Hepatocyte (in vitro differentiated cells): ENCODE data around the gene TTC28. TPM values are rescaled to one million over a fixed set of nuclear protein-coding genes. Genes with fewer than 3 reads are reported as not detected.

Source experiments
- DNase-seq: peaks from one replicate; pipeline ENCODE4 v3.0.0-alpha.2; 2016; ENCODE audit warnings: low spot score
- H2AFZ ChIP-seq: fragments of 200-600 bp; sonication (generic); 2 replicates; pipeline ENCODE4 v1.6.0; 2016; ENCODE audit warnings: antibody characterized with exemption, mild to moderate bottlenecking
- H3K27ac ChIP-seq: fragments of 200-600 bp; sonication (generic); 2 replicates; pipeline ENCODE4 v1.5.1; 2016; ENCODE audit warnings: mild to moderate bottlenecking
- H3K27me3 ChIP-seq: fragments of 200-600 bp; sonication (generic); 2 replicates; pipeline ENCODE4 v1.6.1; 2016
- H3K36me3 ChIP-seq: fragments of 200-600 bp; sonication (generic); replicated peaks from 2 replicates; pipeline ENCODE4 v1.5.1; 2016; ENCODE audit warnings: low read depth; ENCODE audit not compliant: insufficient read depth
- H3K4me1 ChIP-seq: fragments of 200-600 bp; sonication (generic); 2 replicates; pipeline ENCODE4 v1.5.1; 2016; ENCODE audit warnings: mild to moderate bottlenecking, moderate library complexity; ENCODE audit not compliant: insufficient read depth
- H3K4me2 ChIP-seq: fragments of 200-600 bp; sonication (generic); 2 replicates; pipeline ENCODE4 v1.6.0; 2016
- H3K4me3 ChIP-seq: fragments of 200-600 bp; sonication (generic); 2 replicates; pipeline ENCODE4 v1.5.1; 2016; ENCODE audit warnings: mild to moderate bottlenecking
- H3K79me2 ChIP-seq: fragments of 200-600 bp; sonication (generic); 2 replicates; pipeline ENCODE4 v1.6.0; 2017; ENCODE audit warnings: mild to moderate bottlenecking
- H3K9me2 ChIP-seq: fragments of 200-600 bp; sonication (generic); replicated peaks from 2 replicates; pipeline ENCODE4 v1.6.0; 2017; ENCODE audit warnings: mild to moderate bottlenecking; ENCODE audit not compliant: insufficient read depth
- H3K9me3 ChIP-seq: fragments of 200-600 bp; sonication (generic); 2 replicates; pipeline ENCODE4 v1.5.1; 2016; ENCODE audit warnings: low read depth, mild to moderate bottlenecking
- H4K20me1 ChIP-seq: fragments of 200-600 bp; sonication (generic); 2 replicates; pipeline ENCODE4 v1.6.0; 2016; ENCODE audit warnings: mild to moderate bottlenecking; ENCODE audit not compliant: insufficient read depth, poor library complexity, severe bottlenecking
- CTCF ChIP-seq: fragments of 200-600 bp; sonication (generic); IDR thresholded peaks from 2 replicates; pipeline ENCODE4 v1.5.1; 2016; ENCODE audit warnings: antibody characterized with exemption, mild to moderate bottlenecking; ENCODE audit not compliant: poor library complexity
- EZH2 ChIP-seq: fragments of 200-600 bp; sonication (generic); IDR thresholded peaks from 2 replicates; pipeline ENCODE4 v1.6.1; 2016; ENCODE audit warnings: antibody characterized with exemption, mild to moderate bottlenecking, borderline replicate concordance
- EZH2phosphoT487 ChIP-seq: fragments of 200-600 bp; sonication (generic); IDR thresholded peaks from one replicate; pipeline ENCODE4 v1.6.1; 2018; ENCODE audit warnings: antibody characterized with exemption, mild to moderate bottlenecking, low read depth, moderate library complexity; ENCODE audit not compliant: unreplicated experiment, severe bottlenecking
- WGBS: methylation state at CpG from one replicate; pipeline ENCODE4 v1.1.6; 2016; ENCODE audit warnings: low lambda C conversion rate; ENCODE audit errors: missing lambda C conversion rate; 5-methylcytosine and 5-hydroxymethylcytosine counted together
- polyA plus RNA-seq: library from polyadenylated mRNA; unstranded; fragments of >200 nt; fragmentation: Nextera tagmentation; extraction: Ambion mirVana; gene quantifications from 2 replicates; pipeline ENCODE4 v1.2.1, GENCODE V29; 2016
- total RNA-seq: library from RNA; depleted of rRNA; stranded (reverse); fragments of >200 nt; gene quantifications from 2 replicates; pipeline ENCODE4 v1.2.3, GENCODE V29; 2014

Gene TTC28
- total and polyA plus RNA-seq, 2 experiments from 2014 or later, result 14.7 to 30.4 TPM

- no peak overlapping the region for H3K4me2 ChIP-seq
- no peaks in the 10 kb centered on the region for H3K4me1 ChIP-seq
- no peaks in the 10 kb centered on the region for H3K79me2 ChIP-seq
- H3K9me3 ChIP-seq, result no peaks in the 10 kb centered on the region
- WGBS, result 98% methylated on average over 19 of the region's 20 CpGs
- TF ChIP-seq EZH2phosphoT487 (no peak), EZH2 (no peak), CTCF (no peak)
- no peaks in the 10 kb centered on the region for H4K20me1 ChIP-seq
- no peaks in the 10 kb centered on the region for H3K27me3 ChIP-seq
- no peak overlapping the region for H2AFZ ChIP-seq
- H3K27ac ChIP-seq, result no peak overlapping the region
- no peak overlapping the region for H3K4me3 ChIP-seq
- H3K9me2 ChIP-seq, result no peaks in the 10 kb centered on the region
- no peak for DNase-seq
- no peaks in the 10 kb centered on the region for H3K36me3 ChIP-seq
Observed at GRCh38 chr22:27982630-27983180, 696.9 kb downstream of the TTC28 start.

GRCh38 chr22:27982106-27982505 lies 697.5 kb downstream of the TTC28 start:
- WGBS, result 98% methylated on average over 15 of the region's 15 CpGs
- H3K36me3 ChIP-seq, result no peaks in the 10 kb centered on the region
- DNase-seq, result no peak
- H4K20me1 ChIP-seq, result no peaks in the 10 kb centered on the region
- no peaks in the 10 kb centered on the region for H3K4me1 ChIP-seq
- TF ChIP-seq EZH2phosphoT487 (no peak), CTCF (no peak), EZH2 (no peak)
- no peaks in the 10 kb centered on the region for H3K9me2 ChIP-seq
- H3K9me3 ChIP-seq, result no peaks in the 10 kb centered on the region
- H2AFZ ChIP-seq, result no peak overlapping the region
- no peak overlapping the region for H3K4me2 ChIP-seq
- no peak overlapping the region for H3K27ac ChIP-seq
- no peaks in the 10 kb centered on the region for H3K27me3 ChIP-seq
- H3K4me3 ChIP-seq, result no peak overlapping the region
- no peaks in the 10 kb centered on the region for H3K79me2 ChIP-seq

- TF ChIP-seq EZH2phosphoT487, result no peak
- no peak for TF ChIP-seq CTCF
- no peak for TF ChIP-seq EZH2
- no peaks in the 10 kb centered on the region for H3K27me3 ChIP-seq
- no peak overlapping the region for H3K27ac ChIP-seq
- 71% methylated on average over 7 of the region's 7 CpGs for WGBS
- H3K79me2 ChIP-seq, result no peaks in the 10 kb centered on the region
- no peaks in the 10 kb centered on the region for H3K9me3 ChIP-seq
- H3K4me1 ChIP-seq, result no peaks in the 10 kb centered on the region
- no peak overlapping the region for H3K4me2 ChIP-seq
- DNase-seq, result no peak
- no peak overlapping the region for H2AFZ ChIP-seq
- no peaks in the 10 kb centered on the region for H4K20me1 ChIP-seq
- H3K36me3 ChIP-seq, result no peaks in the 10 kb centered on the region
- H3K9me2 ChIP-seq, result no peaks in the 10 kb centered on the region
- H3K4me3 ChIP-seq, result no peak overlapping the region
Observed at GRCh38 chr22:27980424-27981148, 699.1 kb downstream of the TTC28 start.
